Epidermal melanocyte (primary cell): Measurements from ENCODE around the gene KIR2DL4.
"Not testable (repeated sequence)": the region's sequence is repeated elsewhere in the genome, so short reads cannot be mapped to it uniquely, and the experiment has no call there.

ENCODE experiments used
- DNase-seq: peaks from one replicate; pipeline ENCODE4 v3.0.0; 2011; ENCODE audit warnings: low spot score; ENCODE audit not compliant: insufficient read length

KIR2DL4 gene

DNA sequence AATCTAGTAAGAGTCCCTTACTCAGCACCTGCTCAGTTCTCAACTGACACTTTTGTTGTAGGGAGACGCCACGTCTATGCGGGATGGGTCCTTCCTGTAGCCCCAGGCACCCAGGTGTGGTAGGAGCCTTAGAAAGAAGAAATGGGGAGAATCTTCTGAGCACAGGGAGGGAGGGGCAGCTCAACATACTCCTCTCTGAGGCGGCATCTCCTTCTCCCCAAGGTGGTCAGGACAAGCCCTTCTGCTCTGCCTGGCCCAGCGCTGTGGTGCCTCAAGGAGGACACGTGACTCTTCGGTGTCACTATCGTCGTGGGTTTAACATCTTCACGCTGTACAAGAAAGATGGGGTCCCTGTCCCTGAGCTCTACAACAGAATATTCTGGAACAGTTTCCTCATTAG is 1.2 kb downstream of the KIR2DL4 start:
- no peak for DNase-seq

DNA sequence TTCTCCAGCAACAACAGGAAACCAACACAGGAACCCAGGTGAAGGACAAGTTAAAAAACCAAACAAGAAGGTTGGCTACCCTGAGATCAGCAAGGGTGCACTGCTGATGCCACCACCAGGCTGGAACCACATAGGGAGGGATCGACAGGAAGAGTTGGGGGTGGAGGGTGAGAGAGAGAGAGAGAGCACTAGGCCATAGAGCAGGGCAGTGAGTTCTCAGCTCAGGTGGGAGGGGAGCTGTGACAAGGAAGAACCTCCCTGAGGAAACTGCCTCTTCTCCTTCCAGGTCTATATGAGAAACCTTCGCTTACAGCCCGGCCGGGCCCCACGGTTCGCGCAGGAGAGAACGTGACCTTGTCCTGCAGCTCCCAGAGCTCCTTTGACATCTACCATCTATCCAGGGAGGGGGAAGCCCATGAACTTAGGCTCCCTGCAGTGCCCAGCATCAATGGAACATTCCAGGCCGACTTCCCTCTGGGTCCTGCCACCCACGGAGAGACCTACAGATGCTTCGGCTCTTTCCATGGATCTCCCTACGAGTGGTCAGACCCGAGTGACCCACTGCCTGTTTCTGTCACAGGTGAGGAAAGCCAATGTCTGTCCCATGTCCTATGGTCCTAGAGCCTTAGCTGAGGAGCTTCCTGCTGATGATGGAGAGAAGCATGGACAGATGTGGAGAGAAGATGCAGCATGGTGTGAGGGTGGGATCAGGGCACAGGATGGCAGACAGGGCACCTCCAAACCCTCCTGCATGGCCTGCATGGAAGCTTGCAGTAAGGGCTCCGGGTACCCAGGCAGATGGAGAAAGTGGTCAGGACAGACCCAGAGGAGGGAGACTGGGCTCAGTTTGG is 2.5 kb downstream of the KIR2DL4 start:
- DNase-seq: no peak

DNA sequence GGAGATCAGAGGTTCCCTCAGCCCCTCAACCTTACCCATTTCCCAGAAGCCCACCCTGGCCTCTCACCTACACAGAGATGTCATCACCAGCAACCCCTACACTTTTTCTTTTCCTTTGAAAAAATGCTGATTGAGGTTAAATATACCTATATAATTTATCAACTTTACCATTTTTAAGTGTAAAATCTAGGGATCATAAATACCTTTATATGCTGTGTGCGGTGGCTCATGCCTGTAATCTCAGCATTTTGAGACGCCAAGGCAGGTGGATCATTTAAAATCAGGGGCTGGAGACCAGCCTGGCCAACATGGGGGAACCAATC is 3.1 kb downstream of the KIR2DL4 start:
- no peak for DNase-seq

DNA sequence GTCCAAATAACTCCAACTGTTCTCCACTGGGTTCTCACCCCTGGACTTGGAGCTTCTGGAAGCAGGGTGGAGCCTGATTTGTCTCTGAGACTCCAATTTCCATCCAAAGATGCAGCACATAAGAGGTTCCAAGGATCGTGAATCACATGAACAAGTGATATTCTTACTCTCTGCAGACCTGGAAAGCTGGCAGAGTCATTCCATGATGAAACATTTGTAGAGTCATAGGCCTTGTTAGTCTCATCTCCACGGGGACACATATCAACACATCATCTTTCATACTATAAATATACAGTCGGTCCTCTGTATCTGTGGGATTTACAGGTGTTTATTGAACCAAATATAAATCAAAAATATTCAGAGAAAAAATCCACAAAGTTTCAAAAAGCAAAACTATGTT is 11.2 kb downstream of the KIR2DL4 start:
- not testable (repeated sequence) for DNase-seq

DNA sequence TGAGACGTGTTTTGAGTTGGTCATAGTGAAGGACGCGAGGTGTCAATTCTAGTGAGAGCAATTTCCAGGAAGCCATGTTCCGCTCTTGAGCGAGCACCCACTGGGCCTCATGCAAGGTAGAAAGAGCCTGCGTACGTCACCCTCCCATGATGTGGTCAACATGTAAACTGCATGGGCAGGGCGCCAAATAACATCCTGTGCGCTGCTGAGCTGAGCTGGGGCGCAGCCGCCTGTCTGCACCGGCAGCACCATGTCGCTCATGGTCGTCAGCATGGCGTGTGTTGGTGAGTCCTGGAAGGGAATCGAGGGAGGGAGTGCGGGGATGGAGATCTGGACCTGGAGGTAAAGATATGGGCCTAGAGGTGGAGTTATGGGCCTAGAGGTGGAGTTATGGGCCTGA is 12.8 kb downstream of the KIR2DL4 start, which contains the start of gene KIR3DL1:
KIR3DL1 (plus strand) TSS at position 218 of the 400 bp plus-strand sequence.
- DNase-seq: not testable (repeated sequence)

DNA sequence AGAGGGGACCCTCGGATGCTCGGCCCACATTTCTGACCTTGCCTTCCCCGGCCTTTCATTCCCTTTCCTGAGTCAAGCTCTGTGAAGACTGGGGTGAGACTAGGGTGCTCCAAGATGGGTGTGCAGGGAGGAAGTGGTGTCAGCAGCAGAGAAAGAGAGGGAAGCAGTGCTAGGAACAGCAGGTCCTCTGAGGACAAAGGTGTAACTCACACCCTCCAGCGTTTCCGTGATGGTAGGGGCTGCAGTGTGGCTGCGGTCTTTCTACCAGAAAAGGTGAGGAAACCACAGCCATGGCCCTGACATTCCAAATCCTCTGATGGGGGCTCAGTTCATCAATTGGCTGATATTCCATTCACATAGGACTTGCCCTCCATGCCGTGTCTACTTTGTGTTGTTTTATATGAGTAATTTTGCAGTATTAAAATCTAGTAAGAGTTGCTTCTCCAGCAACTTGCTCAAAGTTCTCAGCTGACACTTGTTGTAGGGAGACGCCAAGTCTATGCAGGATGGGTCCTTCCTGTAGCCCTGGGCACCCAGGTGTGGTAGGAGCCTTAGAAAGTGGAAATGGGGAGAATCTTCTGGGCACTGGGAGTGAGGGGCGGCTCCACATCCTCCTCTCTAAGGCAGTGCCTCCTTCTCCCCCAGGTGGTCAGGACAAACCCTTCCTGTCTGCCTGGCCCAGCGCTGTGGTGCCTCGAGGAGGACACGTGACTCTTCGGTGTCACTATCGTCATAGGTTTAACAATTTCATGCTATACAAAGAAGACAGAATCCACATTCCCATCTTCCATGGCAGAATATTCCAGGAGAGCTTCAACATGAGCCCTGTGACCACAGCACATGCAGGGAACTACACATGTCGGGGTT is 14.5 kb downstream of the KIR2DL4 start:
- DNase-seq: no peak

DNA sequence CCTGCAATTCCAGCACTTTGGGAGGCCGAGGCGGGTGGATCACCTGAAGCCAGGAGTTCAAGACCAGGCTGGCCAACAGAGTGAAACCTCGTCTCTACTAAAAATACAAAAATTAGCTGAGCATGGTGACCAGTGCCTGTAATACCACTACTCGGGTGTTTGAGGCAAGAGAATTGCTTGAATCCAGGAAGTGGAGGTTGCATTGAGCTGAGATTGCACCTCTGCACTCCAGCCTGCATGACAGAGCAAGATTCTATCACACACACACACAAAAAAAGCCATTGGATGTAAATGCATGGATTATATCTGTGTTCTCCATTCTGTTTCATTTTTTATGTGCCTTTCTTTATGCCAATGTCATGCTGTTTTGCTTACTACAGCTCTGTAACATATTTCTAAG is 21.0 kb downstream of the KIR2DL4 start:
- DNase-seq: not testable (repeated sequence)

DNA sequence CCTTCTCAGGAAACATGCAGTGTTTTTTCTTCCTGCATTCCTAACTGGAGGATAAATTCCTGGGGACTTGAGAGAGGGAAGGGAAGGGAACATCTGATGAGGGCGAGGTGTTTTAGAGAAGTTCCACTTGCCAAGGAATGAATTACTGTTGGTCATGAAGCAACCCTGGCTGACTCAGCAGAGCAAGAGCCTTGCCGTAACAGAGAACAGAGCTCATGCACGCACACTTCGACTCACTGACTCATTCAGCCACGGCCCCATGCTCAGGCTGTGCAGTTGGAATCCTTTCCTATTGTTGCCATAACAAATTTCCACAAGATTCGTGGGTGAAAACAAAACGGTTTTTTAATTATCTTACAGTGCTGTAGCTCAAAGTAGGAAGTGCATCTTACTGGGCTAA is 21.9 kb downstream of the KIR2DL4 start:
- DNase-seq: not testable (repeated sequence)

DNA sequence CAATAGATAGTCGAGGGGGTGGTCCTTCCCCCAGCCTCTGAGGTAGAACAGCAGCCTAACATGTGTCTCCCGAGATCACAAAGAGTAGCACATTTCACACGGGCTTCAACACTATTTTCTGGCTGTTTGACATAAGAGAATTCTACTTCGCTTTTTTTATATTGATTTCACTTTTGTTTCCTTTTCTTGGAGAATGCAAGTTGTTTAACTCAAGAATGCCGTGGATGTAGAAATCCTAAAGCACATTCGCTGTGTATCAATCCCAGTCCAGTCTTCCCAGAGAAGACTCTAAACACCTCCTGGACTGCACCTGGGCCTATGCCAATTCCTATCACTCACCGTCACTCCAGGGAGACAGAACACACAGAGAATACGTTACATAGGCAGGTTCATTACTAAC is 24.7 kb downstream of the KIR2DL4 start:
- DNase-seq: not testable (repeated sequence)

DNA sequence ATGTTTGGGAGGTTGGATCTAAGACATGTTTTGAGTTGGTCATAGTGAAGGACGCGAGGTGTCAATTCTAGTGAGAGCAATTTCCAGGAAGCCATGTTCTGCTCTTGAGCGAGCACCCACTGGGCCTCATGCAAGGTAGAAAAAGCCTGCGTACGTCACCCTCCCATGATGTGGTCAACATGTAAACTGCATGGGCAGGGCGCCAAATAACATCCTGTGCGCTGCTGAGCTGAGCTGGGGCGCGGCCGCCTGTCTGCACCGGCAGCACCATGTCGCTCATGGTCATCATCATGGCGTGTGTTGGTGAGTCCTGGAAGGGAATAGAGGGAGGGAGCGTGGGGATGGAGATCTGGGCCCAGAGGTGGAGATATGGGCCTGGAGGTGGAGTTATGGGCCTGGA is 29.1 kb downstream of the KIR2DL4 start, which contains the start of gene KIR2DS4:
KIR2DS4 (plus strand) TSS at position 181 of the 400 bp plus-strand sequence.
- not testable (repeated sequence) for DNase-seq

DNA sequence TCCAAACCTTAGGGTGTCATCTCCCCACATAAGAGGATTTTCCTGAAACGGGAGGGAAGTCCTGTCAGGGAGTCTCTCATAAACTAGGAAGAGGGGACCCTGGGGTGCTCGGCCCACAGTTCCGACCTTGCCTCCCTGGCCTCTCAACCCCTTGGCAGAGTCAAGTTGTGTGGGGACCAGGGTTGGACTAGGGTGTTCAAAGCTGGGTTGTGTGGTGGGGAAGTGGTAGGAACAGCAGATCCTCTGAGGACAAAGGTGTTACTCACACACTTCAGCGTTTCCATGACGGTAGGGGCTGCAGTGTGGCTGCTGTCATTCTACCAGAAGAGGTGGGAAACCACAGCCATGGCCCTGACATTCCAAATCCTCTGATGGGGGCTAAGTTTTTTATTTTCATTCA is 31.7 kb downstream of the KIR2DL4 start:
- DNase-seq: not testable (repeated sequence)

DNA sequence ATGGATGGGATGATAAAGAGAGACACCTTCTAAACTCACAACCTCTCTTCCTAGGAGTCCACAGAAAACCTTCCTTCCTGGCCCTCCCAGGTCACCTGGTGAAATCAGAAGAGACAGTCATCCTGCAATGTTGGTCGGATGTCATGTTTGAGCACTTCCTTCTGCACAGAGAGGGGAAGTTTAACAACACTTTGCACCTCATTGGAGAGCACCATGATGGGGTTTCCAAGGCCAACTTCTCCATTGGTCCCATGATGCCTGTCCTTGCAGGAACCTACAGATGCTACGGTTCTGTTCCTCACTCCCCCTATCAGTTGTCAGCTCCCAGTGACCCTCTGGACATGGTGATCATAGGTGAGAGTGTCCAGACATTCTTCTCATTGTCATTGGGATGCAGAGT is 34.1 kb downstream of the KIR2DL4 start:
- DNase-seq: not testable (repeated sequence)

DNA sequence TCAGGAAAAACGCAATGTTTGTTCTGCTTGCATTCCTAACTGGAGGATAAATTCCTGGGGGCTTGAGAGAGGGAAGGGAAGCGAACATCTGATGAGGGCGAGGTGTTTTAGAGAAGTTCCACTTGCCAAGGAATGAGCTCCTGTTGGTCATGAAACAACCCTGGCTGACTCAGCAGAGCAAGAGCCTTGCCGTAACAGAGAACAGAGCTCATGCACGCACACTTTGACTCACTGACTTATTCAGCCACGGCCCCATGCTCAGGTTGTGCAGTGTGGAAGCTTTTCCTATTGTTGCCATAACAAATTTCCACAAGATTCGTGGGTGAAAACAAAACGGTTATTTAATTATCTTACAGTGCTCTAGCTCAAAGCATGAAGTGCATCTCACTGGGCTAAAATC is 39.8 kb downstream of the KIR2DL4 start:
- DNase-seq: not testable (repeated sequence)

DNA sequence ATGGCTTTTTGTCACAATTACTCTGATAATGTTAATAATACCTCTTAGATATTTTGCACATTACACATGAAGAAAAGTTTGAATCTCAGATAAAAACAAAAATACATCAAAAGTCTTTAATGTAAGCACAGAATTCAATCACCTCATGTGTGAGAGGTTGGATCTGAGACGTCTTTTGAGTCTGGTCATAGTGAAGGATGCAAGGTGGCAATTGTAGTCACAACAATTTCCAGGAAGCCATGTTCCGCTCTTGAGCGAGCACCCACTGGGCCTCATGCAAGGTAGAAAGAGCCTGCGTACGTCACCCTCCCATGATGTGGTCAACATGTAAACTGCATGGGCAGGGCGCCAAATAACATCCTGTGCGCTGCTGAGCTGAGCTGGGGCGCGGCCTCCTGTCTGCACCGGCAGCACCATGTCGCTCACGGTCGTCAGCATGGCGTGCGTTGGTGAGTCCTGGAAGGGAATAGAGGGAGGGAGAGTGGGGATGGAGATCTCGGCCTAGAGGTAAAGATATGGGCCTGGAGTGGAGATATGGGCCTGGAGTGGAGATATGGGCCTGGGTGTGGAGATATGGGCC is 46.7 kb downstream of the KIR2DL4 start, which contains the start of gene KIR3DL2:
KIR3DL2 (plus strand) TSS at position 383 of the 580 bp plus-strand sequence; CDS start at position 416, 33 bp downstream.
- DNase-seq: not testable (repeated sequence)

DNA sequence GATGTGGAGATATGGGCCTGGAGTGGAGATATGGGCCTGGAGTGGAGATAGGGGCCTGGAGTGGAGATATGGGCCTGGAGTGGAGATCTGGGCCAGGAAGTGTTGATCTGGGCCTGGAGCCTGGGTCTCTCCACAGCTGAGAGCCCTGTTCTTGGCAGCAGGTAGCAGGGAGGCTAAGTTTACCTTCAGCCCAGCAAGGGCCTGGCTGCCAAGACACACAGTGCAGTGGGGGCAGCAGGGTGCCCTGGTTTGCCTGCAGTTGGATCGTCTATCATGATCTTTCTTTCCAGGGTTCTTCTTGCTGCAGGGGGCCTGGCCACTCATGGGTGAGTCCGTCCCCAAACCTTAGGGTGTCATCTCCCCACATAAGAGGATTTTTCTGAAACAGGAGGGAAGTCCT is 47.5 kb downstream of the KIR2DL4 start:
- DNase-seq: no peak

DNA sequence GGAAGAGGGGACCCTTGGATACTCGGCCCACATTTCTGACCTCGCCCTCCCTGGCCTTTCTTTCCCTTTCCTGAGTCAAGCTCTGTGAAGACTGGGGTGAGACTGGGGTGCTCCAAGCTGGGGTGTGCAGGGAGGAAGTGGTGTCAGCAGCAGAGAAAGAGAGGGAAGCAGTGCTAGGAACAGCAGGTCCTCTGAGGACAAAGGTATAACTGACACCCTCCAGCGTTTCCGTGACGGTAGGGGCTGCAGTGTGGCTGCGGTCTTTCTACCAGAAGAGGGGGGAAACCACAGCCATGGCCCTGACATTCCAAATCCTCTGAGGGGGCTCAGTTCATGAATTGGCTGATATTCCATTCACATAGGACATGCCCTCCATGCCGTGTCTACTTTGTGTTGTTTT is 47.9 kb downstream of the KIR2DL4 start:
- no peak for DNase-seq

DNA sequence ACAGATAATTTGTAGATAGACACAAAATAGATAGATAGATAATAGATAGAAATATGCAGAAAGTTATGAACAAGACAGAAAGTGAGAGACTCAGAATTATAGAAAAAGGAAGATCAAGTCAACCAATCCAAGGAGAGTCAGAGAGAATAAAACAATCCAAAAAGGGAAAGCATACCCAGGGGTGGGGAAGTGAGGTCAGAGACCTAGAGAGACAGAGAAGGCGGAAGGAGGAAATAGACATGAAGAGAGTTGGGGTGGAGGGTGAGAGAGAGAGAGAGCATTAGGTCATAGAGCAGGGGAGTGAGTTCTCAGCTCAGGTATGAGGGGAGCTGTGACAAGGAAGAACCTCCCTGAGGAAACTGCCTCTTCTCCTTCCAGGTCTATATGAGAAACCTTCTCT is 51.8 kb downstream of the KIR2DL4 start:
- DNase-seq: not testable (repeated sequence)

DNA sequence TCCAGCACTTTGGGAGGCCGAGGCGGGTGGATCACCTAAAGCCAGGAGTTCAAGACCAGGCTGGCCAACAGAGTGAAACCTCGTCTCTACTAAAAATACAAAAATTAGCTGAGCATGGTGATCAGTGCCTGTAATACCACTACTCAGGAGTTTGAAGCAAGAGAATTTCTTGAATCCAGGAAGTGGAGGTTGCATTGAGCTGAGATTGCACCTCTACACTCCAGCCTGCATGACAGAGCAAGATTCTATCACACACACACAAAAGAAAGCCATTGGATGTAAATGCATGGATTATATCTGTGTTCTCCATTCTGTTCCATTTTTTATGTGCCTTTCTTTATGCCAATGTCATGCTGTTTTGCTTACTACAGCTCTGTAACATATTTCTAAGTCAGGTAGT is 55.1 kb downstream of the KIR2DL4 start:
- DNase-seq: not testable (repeated sequence)

DNA sequence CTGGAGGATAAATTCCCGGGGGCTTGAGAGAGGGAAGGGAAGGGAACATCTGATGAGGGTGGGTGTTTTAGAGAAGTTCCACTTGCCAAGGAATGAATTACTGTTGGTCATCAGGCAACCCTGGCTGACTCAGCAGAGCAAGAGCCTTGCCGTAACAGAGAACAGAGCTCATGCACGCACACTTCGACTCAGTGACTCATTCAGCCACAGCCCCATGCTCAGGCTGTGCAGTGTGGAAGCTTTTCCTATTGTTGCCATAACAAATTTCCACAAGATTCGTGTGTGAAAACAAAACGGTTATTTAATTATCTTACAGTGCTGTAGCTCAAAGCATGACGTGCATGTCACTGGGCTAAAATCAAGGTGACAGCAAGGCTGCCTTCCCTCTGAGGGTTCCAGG is 56.0 kb downstream of the KIR2DL4 start:
- not testable (repeated sequence) for DNase-seq

DNA sequence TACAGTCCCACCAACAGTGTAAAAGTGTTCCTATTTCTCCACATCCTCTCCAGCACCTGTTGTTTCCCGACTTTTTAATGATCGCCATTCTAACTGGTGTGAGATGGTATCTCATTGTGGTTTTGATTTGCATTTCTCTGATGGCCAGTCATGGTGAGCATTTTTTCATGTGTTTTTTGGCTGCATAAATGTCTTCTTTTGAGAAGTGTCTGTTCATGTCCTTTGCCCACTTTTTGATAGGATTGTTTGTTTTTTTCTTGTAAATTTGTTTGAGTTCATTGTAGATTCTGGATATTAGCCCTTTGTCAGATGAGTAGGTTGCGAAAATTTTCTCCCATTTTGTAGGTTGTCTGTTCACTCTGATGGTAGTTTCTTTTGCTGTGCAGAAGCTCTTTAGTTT is 60.0 kb downstream of the KIR2DL4 start:
- not testable (repeated sequence) for DNase-seq
